Right forelimb (tissue), 1 donor: ENCODE data around the gene PPP2R2C.

ENCODE experiments used
- DNase-seq: peaks from one replicate; pipeline ENCODE4 v3.0.0-alpha.2; 2018

The PPP2R2C gene

DNA sequence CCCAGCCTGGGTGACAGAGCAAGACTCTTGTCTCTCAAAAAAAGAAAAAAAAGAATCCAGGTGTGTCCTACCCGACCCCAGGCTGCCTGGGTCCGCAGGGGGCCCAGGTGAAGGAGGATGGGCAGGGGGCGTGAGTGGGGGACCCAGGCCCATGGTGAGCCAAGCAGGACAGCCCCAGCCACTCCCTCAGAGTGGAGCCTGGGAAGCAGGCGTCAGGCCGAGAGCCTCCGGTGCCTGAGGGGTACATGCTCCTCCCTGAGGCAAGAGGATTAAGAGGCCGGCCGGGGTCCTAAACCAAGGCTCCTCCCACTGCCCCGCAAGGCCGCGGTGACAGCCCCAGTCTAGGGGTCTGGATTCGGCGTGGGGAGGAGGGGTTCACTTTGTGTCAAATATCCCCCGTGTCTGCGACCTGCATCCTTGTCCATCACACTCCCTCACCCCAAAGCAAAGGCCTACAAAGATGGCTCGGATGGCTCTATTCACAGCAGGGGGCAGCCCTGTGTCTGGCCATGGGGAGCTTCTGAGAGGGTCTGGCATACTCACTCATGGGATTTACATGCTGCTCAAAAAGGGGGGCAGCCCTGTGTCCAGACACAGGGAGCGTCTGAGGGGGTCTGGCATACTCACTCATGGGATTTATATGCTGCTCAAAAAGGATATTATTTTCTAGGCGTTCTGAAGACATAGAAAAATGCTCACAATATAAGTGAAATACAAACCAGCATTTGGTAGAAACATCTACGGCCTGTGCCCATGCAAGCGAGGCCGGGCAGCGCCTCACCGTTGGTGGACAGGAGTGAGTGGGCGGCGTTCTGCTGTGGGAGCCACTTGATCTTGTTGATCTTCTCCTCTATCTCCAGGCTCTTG, 94.6 kb downstream of the PPP2R2C start:
- no peak for DNase-seq

DNA sequence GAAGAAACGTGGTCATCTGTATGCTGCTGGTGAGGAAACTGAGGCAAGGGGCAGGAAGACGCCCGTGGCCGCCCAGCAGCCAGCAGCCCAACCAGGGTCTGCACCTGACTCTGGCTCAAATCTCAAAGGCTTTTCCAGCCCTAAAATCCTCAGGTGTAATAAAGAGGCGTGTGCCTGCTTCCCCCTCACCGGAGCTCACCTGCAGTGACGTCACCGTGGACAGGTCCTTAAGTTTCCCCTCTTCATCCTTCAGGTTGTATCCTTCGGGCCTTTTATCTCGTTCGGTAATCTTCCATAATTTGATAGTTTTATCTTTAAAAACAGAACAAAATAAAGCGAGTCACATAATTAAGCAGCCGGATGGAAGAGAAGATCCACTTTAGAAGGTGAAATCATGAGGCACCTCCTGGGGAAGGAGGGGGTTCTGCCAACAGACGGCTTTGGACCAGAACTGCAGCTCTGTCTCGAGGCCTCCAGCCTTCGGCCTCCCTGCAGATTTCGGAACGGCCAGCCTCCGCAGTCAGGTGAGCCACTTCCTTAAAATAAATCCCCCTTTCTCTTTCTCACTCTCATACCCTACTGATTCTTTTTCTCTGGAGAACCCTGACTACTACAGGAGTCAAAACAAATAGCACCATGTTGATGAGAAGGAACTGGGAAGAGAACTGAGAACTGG, 96.7 kb downstream of the PPP2R2C start:
- no peak for DNase-seq

DNA sequence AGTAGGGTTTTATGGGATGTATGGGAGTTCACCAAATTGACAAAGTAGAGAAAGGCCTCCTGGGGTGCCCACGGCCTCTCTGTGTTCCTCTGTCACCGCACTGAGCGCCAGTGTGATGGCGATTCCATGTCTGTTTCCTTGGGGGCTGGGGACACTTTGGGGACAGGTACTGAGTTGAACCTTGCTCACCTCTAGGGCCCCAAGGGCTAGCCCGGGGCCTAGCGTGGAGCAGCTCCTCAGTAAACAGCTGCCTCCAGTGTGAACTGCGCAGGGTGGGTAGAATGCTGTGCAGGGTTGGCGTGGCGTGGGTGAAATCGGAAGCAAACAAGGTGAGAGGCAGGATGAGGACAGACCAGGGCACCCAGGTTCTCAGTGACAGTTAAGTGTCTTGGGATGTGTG, 97.8 kb downstream of the PPP2R2C start:
- DNase-seq = no peak

DNA sequence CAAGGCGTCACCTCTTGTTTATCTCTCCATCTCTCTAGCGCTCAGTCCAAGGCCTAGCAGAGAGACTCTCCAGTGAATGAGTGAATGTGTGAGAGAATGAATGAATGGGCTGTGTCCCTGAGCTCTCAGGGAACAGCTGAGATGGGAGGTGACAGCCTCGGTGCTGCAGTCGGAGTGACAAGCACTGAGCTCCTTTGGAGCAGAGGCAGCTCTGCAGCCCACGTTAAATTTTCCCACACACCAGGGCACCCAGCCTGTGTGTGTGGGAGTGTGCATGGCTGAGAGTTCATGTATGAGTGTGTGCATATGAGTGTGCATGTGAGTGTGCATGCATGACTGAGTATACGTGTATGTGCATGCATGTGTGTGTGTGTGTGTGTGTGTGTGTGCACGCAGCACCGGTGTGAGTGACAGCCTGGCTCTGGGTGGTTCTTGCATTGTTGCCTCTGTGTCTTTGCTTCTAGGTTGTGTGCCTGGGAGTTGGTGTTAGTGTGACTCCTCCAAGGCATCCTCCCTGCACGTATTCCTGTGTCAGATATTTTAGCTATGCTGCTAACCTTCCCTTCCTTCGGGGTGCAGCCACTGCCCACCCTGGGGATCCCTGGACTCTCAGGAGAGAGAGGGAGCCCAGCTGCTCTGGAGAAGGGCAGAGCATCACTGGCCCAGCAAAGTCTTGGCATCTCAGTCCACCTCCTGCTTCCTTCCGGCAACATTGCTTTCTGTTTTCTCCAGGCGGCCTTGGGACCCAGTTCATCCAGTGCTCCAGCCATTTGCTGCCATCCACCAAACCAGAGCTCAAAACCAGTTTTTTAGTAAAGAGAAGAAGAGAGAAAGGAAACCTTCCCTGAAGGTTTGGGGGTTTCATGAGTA, 98.6 kb downstream of the PPP2R2C start:
- no peak for DNase-seq

DNA sequence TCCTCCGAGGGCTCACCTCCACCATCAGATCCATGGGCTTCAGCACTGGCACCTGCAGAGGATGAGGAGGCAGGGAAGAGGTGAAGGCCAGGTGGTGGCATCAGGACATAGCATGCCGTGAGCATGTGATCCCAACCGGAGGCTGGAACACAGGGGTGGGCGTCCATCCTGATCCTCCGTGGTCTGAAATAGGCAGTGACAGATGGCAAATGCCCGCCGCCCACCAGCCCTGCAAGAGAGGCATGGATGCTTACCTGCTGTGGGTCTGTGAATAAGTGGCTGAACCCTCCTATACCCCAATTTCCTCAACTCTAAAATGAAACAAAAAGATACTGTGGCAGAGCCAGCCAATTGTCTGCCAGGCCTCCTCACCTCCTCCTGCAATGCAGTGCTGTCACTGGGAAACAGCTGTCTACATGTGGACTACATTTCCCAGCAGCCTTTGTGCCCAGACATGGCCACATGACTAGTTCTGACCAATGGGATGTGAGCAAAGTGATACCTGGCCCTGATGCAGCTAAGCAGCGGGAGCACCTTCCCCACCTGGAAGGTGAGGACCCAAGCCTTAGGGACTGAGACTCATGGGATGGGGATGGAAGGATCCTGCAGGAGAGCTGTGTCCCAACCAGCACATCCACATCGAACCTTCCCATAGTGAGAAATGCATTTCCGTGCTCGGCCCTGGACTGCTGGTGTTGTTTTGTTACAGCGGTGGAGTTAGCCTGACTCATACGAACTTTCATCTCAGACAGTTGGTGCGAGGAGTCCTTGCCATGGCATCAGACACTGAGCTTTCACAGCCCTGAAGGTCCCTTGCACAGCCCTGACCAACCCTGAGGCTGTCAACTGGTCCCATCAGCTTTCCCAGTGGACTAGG, 99.5 kb downstream of the PPP2R2C start:
- DNase-seq = no peak

DNA sequence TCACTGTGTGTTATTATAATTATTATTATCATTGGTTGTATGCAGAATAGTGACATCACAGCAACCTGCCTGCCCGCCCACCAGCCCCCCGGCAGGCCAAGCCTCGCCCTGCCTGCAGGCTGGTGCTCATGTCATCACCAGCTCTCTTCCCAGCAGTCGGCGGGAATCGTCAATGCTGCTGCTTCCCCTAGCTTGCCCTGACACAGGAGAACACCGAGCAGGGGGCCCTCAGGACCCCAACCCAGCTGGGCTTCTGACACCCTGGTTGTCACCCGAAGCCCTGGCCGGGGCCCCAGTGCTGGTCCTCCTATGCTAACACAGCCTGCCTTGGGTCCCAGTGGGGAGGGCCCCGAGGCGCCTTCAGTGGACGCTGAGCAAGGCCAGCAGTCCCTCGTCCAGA, 100.6 kb downstream of the PPP2R2C start:
- DNase-seq = no peak

DNA sequence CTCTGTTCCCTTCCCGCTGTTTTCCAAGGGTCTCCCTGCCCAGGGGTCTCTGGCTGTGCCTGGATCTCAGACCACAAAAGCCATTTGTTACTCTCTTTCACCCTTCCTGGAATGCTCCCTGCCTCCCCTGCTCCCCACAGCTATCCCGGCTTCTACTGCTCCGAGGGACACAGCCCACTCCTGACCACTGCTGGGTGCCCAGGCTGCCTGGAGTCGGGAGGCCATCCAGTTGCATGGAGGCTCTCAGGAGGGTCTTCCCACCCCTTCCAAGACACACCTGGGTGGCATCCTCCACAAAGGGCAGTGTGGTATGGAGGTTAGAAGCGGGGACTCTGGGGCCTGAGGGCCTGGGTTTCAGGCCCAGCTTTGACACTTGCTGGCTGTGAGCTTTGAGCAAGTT, 101.1 kb downstream of the PPP2R2C start:
- DNase-seq = no peak

DNA sequence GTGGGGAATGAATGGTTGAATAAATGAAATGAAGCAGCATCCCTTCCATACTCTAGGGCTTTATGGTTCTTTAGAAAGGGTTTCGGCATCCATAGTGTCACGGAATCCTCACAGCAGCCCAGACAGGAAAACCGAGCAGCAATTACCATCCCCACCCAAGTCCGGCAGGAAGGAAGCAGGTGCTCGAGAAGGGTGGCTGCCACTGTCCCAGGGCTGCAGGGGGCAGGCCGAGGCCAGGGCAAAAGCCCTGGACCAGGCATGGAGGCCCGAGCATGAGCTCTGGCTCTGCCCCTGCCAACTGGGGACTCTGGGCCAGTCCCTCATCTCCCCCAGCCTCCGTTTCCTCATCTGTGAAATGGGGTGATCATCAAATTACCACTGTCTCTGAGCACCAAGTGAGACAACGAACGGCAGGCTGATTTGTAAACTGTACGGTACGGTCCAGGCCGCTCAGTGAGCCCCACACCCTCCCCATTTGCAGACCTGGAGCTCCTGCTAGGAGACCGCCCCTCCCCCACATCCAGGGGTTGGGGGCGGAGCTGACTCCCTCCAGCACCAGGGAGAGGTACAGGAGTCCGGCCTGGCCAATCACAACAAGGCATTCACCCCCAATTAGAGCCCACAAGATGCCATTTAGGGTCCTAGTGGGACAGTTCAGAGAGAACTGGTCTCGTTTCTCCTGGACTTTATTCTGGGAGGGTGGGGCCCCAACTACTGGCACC, 102.3 kb downstream of the PPP2R2C start:
- DNase-seq = no peak

DNA sequence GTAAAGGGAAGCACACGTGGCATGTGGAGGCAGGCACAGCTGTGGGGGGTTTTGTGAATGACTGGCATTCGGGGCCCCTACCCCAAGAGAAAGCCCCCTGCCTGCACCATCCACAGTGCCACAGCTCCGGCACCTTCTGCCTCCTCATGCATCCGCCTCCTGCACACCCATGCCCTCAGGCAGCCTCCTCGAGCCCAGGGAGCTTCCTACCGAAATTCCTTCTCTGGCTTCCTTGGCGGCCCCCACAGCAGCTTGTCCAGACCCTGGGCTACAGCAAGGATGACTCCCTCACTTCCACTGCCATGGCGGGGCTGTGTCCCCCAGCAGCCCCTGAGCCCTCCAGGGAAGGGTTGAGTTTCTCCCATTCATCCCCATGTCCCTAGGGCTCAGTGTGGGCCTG, 102.9 kb downstream of the PPP2R2C start:
- no peak for DNase-seq

DNA sequence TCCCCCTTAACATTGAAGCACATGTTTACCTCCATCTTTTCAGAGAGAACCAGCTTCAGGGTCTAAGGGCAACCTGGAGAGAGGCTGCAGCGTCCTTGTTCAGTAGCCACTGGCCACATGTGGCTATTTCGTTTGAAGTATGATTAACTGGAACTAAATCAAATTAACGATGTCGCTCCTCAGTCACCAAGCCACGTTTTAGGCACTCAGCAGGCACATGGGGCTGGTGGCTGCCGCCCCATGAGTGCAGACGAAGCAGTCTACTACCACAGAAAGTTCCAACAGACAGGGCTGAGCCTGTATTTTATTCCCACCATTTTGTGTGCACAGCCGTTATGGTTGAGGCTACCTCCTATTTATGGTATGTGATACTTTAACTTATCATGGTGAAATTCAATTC, 103.4 kb downstream of the PPP2R2C start:
- no peak for DNase-seq

DNA sequence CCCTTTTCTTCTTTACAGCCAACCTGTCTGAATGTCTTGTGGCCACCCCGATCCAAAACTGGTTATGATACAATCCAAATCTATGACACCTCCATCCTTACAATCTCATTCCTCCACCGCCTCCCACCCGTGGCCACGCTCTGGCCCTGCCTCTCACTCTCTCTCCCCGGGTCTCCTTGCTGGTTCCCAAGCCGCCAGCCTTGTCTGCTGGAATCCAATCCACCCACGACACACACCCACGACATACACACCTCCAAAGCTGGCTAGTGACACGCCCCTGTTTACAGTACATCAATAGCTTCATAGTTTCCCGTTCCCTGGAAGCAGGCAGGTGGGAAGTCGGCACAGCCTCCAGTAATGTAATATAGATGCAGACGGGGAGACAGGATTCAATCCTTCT, 103.8 kb downstream of the PPP2R2C start:
- DNase-seq = no peak

DNA sequence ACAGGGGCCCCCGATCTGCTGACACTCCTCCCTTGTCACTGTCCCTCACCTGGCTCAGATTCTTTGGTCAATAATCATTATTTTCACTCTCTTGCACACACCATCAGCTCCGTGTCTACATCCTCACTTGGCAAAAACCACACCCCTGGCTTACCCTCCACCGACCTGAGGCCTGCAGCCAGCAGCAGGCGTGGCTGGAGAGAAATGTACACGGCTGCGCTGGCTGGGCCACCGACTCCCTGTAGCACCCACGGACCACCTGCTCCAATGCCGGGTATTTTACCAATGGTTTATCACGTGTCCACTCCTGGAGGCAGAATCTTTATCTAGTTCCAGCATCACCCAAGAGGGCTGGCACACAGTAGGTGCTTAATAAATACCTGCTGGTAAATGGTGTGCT, 104.3 kb downstream of the PPP2R2C start:
- no peak for DNase-seq

DNA sequence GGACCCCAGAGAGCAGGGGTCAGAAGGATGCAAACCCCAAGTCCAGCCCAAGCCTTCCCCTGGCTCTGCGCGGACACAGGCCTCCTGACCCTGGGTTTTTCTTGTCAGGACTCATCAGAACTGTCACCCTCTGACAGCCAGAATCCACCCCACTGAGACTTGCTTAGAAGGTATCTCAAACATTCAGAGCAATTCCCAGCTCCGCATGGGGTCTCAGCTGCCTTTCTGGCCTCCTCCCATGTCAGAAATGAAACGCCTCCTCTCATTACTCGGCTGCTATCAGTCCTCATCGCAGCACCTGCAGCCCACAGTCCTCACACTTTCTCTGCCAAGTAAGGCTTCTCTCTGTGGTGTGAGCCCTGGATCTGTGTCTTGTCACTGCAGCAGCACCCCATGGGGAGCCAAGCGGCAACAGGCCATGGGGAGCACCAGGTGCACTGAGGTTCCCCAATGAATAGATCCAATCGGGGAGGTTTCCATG, 105.0 kb downstream of the PPP2R2C start:
- no peak for DNase-seq

DNA sequence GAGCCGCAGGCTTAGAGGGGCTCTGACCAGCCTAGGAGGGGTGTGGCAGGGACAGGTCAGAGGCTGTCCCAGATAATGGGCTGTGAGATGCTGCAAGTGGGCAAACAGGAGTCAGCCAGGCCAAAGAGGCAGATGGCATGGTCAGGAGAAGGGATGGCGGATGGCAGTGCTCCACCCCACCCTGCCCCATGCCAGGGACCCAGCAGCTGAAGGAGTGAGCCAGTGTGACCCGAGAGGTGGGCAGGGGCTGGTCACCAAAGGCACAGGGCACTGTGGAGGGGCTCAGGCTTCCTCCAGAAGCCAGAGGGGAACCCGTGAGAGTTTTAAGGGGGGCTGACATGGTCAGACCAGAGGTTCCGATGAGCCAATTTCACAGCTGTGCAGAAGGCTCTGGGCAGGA, 105.8 kb downstream of the PPP2R2C start:
- DNase-seq = no peak

DNA sequence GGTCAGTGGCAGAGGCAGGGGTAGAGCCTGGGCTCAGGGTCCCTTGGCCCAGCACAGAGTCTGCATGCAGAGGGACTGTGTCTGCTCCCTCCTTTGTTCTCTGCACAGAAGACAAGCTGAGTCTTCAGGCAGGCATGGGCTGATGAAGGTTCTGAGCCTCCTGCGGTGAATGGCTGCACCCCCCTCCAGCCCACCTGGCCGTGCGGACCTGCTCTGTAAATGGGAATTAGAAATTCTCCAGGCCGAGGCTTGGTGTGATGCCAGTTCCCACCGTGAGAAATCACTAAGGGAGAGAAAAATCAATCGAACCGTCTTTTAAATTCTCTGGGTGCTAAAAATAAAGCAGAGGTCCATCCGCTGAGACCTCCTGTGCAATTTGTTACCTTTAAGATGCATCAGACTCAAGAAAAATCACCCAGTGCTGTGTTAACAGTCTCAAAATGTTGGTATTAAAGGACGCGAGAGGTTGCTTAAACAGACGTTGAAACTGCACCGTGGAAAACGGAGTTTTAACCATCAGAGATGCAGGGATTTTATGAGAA, 106.8 kb downstream of the PPP2R2C start:
- DNase-seq = no peak

DNA sequence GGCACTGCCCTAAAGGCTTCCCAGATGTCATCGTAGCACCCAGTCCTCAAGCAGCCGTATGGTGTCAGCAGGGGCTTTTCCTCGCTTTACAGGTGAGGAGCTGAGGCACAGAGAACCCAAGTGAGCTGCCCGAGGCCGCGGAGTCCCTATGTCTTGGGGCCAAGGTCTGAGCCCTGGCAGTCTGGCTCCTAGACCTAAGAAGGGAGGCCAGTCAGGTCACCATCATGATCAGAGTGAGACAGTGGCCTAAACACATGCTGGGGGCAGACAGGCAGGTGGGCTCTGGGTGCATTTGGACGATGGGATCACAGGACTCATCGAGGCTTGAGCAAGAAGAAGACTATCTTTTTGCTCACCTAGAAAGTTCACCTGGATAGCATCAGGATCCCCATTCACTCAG, 107.8 kb downstream of the PPP2R2C start:
- no peak for DNase-seq

DNA sequence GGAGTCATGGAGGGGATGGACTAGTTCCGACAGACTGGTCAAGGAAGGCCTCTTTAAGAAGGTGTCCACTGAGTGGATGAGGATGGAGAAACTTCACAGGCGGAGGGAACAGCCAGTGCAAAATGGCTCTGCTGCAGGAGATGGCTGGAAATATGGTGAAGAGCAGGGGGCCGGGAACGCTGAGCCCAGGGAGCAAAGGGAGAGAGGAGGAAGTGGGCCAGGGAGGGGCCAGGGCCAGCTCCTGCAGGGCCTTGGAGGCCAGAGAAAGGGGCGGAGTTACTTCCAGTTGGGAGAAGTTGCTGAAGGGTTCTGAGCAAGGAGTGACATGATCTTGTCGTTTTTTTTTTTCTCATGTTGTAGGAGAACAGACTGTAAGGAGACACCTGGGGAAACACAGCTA, 108.3 kb downstream of the PPP2R2C start:
- no peak for DNase-seq

DNA sequence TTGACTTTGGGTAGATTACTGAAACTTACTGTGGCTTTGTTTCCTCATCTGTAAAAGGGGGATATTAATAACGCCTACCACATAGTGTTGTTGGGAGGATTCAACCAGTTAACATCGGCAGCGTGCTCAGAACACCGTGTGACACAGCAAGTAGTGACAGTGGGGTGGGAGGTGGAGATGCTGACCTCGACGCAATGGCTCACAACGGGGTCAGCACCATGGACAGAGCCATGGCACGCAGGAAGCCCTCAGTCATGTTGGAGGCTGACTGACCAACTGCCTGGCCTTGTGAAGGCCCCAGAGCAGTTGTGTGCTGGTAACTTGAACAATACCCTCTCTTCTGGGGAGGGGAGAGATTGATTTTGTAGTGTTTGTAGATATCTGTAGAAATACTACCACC, 109.5 kb downstream of the PPP2R2C start:
- DNase-seq = peak; percentile 54

DNA sequence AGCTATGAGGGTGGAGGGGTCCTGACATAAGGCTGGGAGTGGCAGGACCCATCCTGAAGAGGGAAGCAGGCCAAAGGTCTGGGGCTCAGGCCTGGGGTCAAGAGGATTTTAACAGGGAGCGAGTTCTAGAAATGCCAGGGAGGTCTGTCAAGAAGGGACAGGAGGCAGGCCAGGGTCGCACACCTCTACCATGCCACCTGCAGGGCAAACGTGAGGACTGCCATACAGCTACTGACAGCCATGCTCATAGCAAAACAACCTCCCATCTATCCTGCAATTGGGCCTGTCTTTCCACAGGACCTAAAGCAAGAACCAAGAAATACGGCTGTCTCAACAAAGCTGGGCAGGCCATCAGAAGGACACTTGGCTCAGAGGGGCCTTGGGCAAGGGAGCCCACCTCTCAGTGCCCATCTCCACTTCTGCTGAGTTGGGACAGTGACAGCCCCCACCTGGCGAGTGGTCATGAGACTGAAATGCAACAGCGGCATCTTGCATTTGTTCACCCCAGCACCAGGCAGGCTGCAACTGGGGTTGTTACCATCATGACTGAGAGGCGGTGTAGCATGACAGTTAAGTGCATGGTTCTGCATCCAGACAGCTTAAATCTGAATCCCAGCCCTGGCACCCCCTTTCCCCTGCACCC, 110.0 kb downstream of the PPP2R2C start:
- DNase-seq = no peak

DNA sequence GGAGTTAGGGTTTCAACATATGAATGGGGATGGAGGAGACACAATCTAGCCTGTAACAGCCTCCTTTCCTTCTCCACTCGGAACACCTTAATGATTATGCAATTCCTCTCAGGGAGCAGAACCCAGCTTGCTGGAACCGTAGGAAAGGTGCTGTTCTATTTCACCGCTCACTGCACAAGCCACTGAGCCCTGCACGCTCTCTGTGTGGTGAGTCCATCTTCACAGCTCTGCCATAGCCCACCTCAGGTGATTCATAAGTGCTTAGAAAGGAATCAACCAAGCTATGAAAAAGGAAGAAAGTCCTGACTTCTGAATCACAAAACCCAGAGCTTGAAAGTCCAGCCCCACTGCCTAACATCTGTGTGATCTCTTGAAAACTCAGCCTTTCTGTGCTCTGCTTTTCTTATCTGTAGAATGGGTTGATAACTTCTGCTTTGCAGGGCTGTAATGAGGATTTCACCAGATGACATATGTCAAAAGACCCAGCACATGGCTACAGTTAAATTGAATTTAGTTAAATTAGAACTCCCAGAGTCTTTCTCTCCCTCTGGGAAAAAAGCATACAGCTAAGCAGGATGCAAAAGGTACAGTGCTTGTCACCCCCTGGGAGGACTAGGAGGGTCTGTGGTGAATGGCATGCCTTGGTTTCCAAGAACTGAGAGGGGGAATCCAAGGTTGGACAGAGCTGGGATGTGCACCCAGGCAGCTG, 111.2 kb downstream of the PPP2R2C start:
- DNase-seq = no peak
